BLaER1 treated with 17β-estradiol and CSF1 and Interleukin-3, amounts not matched to agents 10 nM and 100 nM (cell line): ENCODE measurements around the gene DNASE1L1.
A peak's percentile ranks its signal among the peaks of the same experiment; 100 is the strongest.

Experiments
- H3K27ac ChIP-seq, 11 experiments: shearing (Covaris generic); formaldehyde crosslinking; 2 replicates each; pipeline ENCODE4 v1.8.1; 2022
- H3K27me3 ChIP-seq, 11 experiments: shearing (Covaris generic); formaldehyde crosslinking; 2 replicates each; pipeline ENCODE4 v1.8.1; 2022
- H3K36me3 ChIP-seq, 11 experiments: shearing (Covaris generic); formaldehyde crosslinking; 2 replicates each; pipeline ENCODE4 v1.8.1; 2022
- H3K4me1 ChIP-seq, 10 experiments: shearing (Covaris generic); formaldehyde crosslinking; 2 replicates each; pipeline ENCODE4 v1.8.1; 2022
- H3K4me2 ChIP-seq, 11 experiments: shearing (Covaris generic); formaldehyde crosslinking; 2 replicates each; pipeline ENCODE4 v1.8.1; 2022
- H3K4me3 ChIP-seq, 10 experiments: shearing (Covaris generic); formaldehyde crosslinking; 2 replicates each; pipeline ENCODE4 v1.8.1; 2022
- H3K9ac ChIP-seq, 11 experiments: shearing (Covaris generic); formaldehyde crosslinking; 2 replicates each; pipeline ENCODE4 v1.8.1; 2022
- H3K9me3 ChIP-seq, 11 experiments: shearing (Covaris generic); formaldehyde crosslinking; replicated peaks in 1 of 11; 2 replicates each; pipeline ENCODE4 v1.8.1; 2022
- H4K20me1 ChIP-seq, 11 experiments: shearing (Covaris generic); formaldehyde crosslinking; 2 replicates each; pipeline ENCODE4 v1.8.1; 2022
- Cebpa-rat ChIP-seq, 11 experiments: shearing (Covaris generic); IDR thresholded peaks; 2 replicates each; pipeline ENCODE4 v1.8.1; 2022

The DNASE1L1 gene

DNA sequence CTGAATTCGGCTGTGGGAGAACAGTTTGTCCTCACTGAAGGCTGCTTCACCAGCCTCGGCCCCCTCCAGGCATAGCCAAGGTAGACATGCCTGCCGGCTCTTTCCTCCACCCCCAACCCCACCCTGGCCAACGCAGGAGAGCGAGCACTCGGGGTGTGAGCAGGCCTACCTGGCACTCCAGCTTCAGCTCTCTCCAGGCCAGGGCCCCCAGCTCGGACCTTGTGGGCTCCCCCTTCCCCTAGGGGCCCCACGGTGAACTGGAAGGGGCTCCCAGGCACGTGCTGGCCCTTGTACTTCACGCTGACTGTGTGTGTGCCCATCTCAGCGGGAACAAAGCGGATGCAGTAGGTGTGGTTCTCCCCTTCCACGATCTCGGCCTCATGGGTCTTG lies 57.0 kb downstream of the DNASE1L1 start:
- TF ChIP-seq Cebpa-rat (IDR thresholded peaks at IDR 0.05): no peak
- H3K4me3 ChIP-seq: no peak overlapping the region
- peaks cover 0 to 55% (median 32%) of the 10 kb centered on the region in 11 experiments; a peak in 16 of 22 replicates for H3K27me3 ChIP-seq
- peaks cover 7 to 82% (median 26%) of the 10 kb centered on the region in 10 experiments; a peak in 19 of 20 replicates for H3K4me1 ChIP-seq
- no peak overlapping the region for H3K4me2 ChIP-seq
- no peak overlapping the region for H3K27ac ChIP-seq
- H3K36me3 ChIP-seq: peaks cover 79 to 90% (median 87%) of the 10 kb centered on the region in 11 experiments
- peak overlapping the region in 4 of 11 experiments; percentile 7 to 30 (median 24); a peak in 4 of 22 replicates for H3K9ac ChIP-seq
- H4K20me1 ChIP-seq: peaks cover 30 to 100% (median 93%) of the 10 kb centered on the region in 11 experiments; a peak in 21 of 22 replicates
- peaks cover 0 to 27% (median 0%) of the 10 kb centered on the region in 11 experiments; a peak in 9 of 22 replicates for H3K9me3 ChIP-seq
